AG04450 (cell line): Measurements from ENCODE around the gene GNA14. TPM values are rescaled to one million over a fixed set of nuclear protein-coding genes. Genes with fewer than 3 reads are reported as not detected.

Source experiments
- CTCF ChIA-PET: fragments of 300-600, 350-600 bp; formaldehyde crosslinking; extraction: SDS; loops from one replicate; lab custom pipeline; 2022; ENCODE audit warnings: antibody characterized with exemption, inconsistent platforms; lab: Charles Lee
- POLR2A ChIA-PET: fragments of 350-600 bp; formaldehyde crosslinking; extraction: SDS; loops from one replicate; lab custom pipeline; 2021; ENCODE audit warnings: antibody characterized with exemption, inconsistent platforms; lab: Yijun Ruan, JAX
- DNase-seq: peaks from one replicate; pipeline ENCODE4 v3.0.0-alpha.2; 2011; ENCODE audit warnings: low read depth, low spot score
- H3K27ac ChIP-seq: one replicate; pipeline ENCODE4 v1.5.1; 2012; ENCODE audit warnings: low read depth, low read length, control low read depth
- H3K27me3 ChIP-seq: one replicate; pipeline ENCODE4 v1.6.0; 2012; ENCODE audit warnings: low read length; ENCODE audit not compliant: control insufficient read depth, insufficient read depth
- H3K4me3 ChIP-seq: 2 replicates; pipeline ENCODE4 v1.5.1; 2011; ENCODE audit warnings: mild to moderate bottlenecking, low read depth, low read length, control low read depth
- H3K9me3 ChIP-seq: 2 replicates; pipeline ENCODE4 v1.5.1; 2012; ENCODE audit warnings: low read length; ENCODE audit not compliant: control insufficient read depth, insufficient read depth
- polyA plus RNA-seq: library from polyadenylated mRNA; depleted of rRNA; stranded (reverse); fragments of >200 nt; gene quantifications from 2 replicates; pipeline ENCODE4 v1.2.3, GENCODE V29; 2011
- TF ChIP-seq, protein P1 (sequence below): IDR thresholded peaks from 2 replicates; pipeline ENCODE4 v1.5.1; 2011; ENCODE audit warnings: low read depth, low read length, control low read depth, inconsistent platforms

GNA14 gene
- polyA plus RNA-seq, 1 experiment: 0.11 TPM

DNA sequence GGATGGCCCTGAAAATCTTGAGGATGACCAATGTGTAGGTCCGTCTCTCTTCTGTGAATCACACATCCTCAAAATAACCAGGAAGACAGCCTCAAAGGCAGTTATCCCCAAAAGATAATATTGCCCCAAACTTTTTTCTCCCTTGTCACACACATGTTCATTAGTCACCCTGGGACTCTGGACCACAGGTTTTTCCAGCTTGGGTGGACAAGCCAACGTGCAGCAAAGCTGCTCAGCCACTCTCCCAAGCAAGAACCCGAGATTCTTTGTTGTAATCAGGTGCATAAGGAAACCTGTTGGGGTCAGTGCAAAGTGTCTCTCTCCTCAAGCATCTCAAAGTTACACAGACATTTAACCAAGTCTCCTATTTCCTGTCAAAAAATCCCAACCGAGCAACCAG lies 196.6 kb downstream of the GNA14 start:
- TF ChIP-seq, protein P1, sequence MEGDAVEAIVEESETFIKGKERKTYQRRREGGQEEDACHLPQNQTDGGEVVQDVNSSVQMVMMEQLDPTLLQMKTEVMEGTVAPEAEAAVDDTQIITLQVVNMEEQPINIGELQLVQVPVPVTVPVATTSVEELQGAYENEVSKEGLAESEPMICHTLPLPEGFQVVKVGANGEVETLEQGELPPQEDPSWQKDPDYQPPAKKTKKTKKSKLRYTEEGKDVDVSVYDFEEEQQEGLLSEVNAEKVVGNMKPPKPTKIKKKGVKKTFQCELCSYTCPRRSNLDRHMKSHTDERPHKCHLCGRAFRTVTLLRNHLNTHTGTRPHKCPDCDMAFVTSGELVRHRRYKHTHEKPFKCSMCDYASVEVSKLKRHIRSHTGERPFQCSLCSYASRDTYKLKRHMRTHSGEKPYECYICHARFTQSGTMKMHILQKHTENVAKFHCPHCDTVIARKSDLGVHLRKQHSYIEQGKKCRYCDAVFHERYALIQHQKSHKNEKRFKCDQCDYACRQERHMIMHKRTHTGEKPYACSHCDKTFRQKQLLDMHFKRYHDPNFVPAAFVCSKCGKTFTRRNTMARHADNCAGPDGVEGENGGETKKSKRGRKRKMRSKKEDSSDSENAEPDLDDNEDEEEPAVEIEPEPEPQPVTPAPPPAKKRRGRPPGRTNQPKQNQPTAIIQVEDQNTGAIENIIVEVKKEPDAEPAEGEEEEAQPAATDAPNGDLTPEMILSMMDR: no peak
- ChIA-PET POLR2A (no interaction called here), CTCF (interaction anchor here (0.6 to 1.6 kb wide), 2 partner anchors 18 to 20 kb away, joined by 4 to 6 read pairs; no protein-coding TSS in a partner anchor)
- Histone ChIP-seq H3K4me3 (no peak overlapping the region), H3K27ac (no peak overlapping the region), H3K9me3 (no peaks in the 10 kb centered on the region; the same call in 1 of the 2 replicates), H3K27me3 (peaks cover 2% of the 10 kb centered on the region)
- DNase-seq: no peak

GRCh38 chr9:77450085-77450475 lies 198.0 kb downstream of the GNA14 start:
- Histone ChIP-seq H3K4me3 (no peak overlapping the region), H3K27ac (no peak overlapping the region), H3K9me3 (no peaks in the 10 kb centered on the region; the same call in 1 of the 2 replicates), H3K27me3 (peaks cover 2% of the 10 kb centered on the region)
- TF ChIP-seq, protein P1: no peak
- ChIA-PET CTCF (interaction anchor here (1.2 kb wide), 1 partner anchor 8 kb away, joined by 4 read pairs; no protein-coding TSS in a partner anchor), POLR2A (interaction anchor here (1.0 kb wide), 1 partner anchor 10 kb away, joined by 3 read pairs; no protein-coding TSS in a partner anchor)
- DNase-seq: no peak

DNA sequence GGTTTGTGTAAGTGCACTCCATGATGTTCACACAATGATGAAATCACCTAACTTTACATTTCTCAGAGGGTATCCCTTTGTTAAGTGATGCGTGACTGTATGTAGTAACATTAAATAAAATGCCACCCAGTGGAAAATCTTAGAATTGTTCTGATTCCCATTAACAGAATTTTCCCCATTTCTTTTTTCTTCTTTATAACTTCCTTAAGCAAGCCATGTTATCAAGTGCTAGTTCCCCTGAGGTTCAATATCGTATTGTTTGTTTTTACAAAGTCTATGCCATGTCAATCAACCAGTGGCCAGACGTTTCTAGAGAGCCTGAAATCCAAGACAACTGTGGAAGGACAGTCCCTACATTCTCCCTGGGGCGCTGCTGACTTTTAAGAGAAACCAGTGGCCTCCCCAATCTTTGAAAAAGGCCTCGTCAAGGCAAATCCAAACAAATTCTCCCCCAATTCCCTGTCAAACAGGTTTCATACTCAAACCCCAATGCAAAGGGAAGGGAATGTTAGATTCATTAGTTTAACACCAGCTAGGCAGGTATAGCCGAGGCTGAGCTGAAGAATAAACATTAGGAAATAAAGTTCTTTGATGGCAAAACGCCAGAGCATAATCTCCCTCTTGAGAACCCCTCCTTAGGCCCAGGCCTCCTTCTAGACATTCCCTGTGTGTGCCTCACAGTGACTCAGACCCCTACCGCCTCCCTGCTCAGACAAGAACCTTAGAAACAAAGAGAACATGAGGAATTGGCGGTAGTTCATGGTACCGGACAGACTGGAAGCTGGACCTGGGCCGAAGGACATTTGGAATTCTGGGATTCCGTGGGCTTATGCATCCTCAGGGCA lies 198.7 kb downstream of the GNA14 start:
- H3K4me3 ChIP-seq: no peak overlapping the region

GRCh38 chr9:77447646-77448045 lies 200.5 kb downstream of the GNA14 start:
- peaks cover 4% of the 10 kb centered on the region for H3K27me3 ChIP-seq
- ChIA-PET CTCF (interaction anchor here (2.9 to 10.0 kb wide), 2 partner anchors 10 to 14 kb away, joined by 9 to 115 read pairs; no protein-coding TSS in a partner anchor), POLR2A (no interaction called here)
- TF ChIP-seq, protein P1: no peak
- H3K27ac ChIP-seq: no peak overlapping the region
- H3K4me3 ChIP-seq: no peak overlapping the region
- no peak for DNase-seq
- H3K9me3 ChIP-seq: no peaks in the 10 kb centered on the region; the same call in 1 of the 2 replicates

More for the DNA sequence above, 198.7 kb downstream of the GNA14 start:
- TF ChIP-seq, protein P1: 0 out of 2 replicates have a peak, but pooled peaks have one; percentile 20
- Histone ChIP-seq H3K27me3 (peaks cover 4% of the 10 kb centered on the region), H3K9me3 (no peaks in the 10 kb centered on the region; the same call in 1 of the 2 replicates), H3K27ac (no peak overlapping the region)
- CTCF ChIA-PET: interaction anchor here (0.6 to 1.2 kb wide), 2 partner anchors 8 to 16 kb away, joined by 3 to 4 read pairs; no protein-coding TSS in a partner anchor
- POLR2A ChIA-PET: interaction anchor here (1.0 kb wide), 1 partner anchor 10 kb away, joined by 3 read pairs; no protein-coding TSS in a partner anchor
- DNase-seq: no peak
